Neutrophil (primary cell): ENCODE measurements around the gene PIP5K1B.

ENCODE experiments used
- H3K27ac ChIP-seq: fragments of 200-600 bp; sonication (generic); 2 replicates; pipeline ENCODE4 v1.5.1; 2016; ENCODE audit warnings: mild to moderate bottlenecking, moderate library complexity
- H3K27me3 ChIP-seq: fragments of 200-600 bp; sonication (generic); 2 replicates; pipeline ENCODE4 v1.6.0; 2016; ENCODE audit warnings: mild to moderate bottlenecking
- H3K36me3 ChIP-seq: fragments of 200-600 bp; sonication (generic); 2 replicates; pipeline ENCODE4 v1.5.1; 2017
- H3K4me1 ChIP-seq, 2 experiments: fragments of 200-600 bp in 1 of 2; sonication (generic) in 1 of 2; 1 replicate in 1 of 2; 2 replicates in 1 of 2; pipeline versions ENCODE4 v1.5.1 to v1.6.1; 2013 to 2016; ENCODE audit warnings: low read depth in 1 of 2, low read length in 1 of 2, mild to moderate bottlenecking in 1 of 2, moderate library complexity in 1 of 2; ENCODE audit not compliant: control insufficient read depth in 1 of 2, insufficient read depth in 1 of 2
- H3K4me3 ChIP-seq, 2 experiments: fragments of 200-600 bp in 1 of 2; sonication (generic) in 1 of 2; 1 replicate in 1 of 2; 2 replicates in 1 of 2; pipeline ENCODE4 v1.5.1; 2013 to 2016; ENCODE audit warnings: low read depth in 1 of 2, low read length in 1 of 2, mild to moderate bottlenecking in 1 of 2, moderate library complexity in 1 of 2
- H3K9me3 ChIP-seq: fragments of 200-600 bp; sonication (generic); 2 replicates; pipeline ENCODE4 v1.5.1; 2016
- CTCF ChIP-seq: fragments of 200-600 bp; sonication (generic); IDR thresholded peaks from 2 replicates; pipeline ENCODE4 v1.5.1; 2016; ENCODE audit warnings: antibody characterized with exemption

Gene PIP5K1B

GRCh38 chr9:68703672-68704071, 1.4 kb upstream of the PIP5K1B start:
- Histone ChIP-seq H3K9me3 (no peaks in the 10 kb centered on the region), H3K27me3 (no peaks in the 10 kb centered on the region), H3K4me1 (peaks cover 22 to 26% of the 10 kb centered on the region in 2 experiments), H3K27ac (no peak overlapping the region), H3K4me3 (no peak overlapping the region), H3K36me3 (no peaks in the 10 kb centered on the region)
- TF ChIP-seq CTCF: no peak

- no peak for TF ChIP-seq CTCF
- no peaks in the 10 kb centered on the region for H3K27me3 ChIP-seq
- peak overlapping the region; percentile 88 for H3K4me3 ChIP-seq
- H3K36me3 ChIP-seq: no peaks in the 10 kb centered on the region
- no peaks in the 10 kb centered on the region for H3K9me3 ChIP-seq
- H3K27ac ChIP-seq: peak overlapping the region; percentile 91
- peaks cover 22 to 26% of the 10 kb centered on the region in 2 experiments for H3K4me1 ChIP-seq
Measured at GRCh38 chr9:68704498-68704813, 584 bp upstream of the PIP5K1B start.

- no peaks in the 10 kb centered on the region for H3K27me3 ChIP-seq
- no peaks in the 10 kb centered on the region for H3K9me3 ChIP-seq
- peak overlapping the region; percentile 91 for H3K27ac ChIP-seq
- peak overlapping the region; percentile 88 for H3K4me3 ChIP-seq
- no peaks in the 10 kb centered on the region for H3K36me3 ChIP-seq
- H3K4me1 ChIP-seq: peaks cover 22 to 26% of the 10 kb centered on the region in 2 experiments
- TF ChIP-seq CTCF: no peak
Measured at GRCh38 chr9:68705531-68706362, 707 bp downstream of the PIP5K1B start.

- Histone ChIP-seq H3K36me3 (no peaks in the 10 kb centered on the region), H3K4me1 (peaks cover 22 to 26% of the 10 kb centered on the region in 2 experiments), H3K4me3 (peak overlapping the region; percentile 88), H3K9me3 (no peaks in the 10 kb centered on the region), H3K27ac (peak overlapping the region; percentile 91), H3K27me3 (no peaks in the 10 kb centered on the region)
- no peak for TF ChIP-seq CTCF
Measured at GRCh38 chr9:68706363-68707201, 1.5 kb downstream of the PIP5K1B start.

- Histone ChIP-seq H3K36me3 (no peaks in the 10 kb centered on the region), H3K27me3 (no peaks in the 10 kb centered on the region), H3K4me3 (no peak overlapping the region), H3K27ac (no peak overlapping the region), H3K9me3 (no peaks in the 10 kb centered on the region), H3K4me1 (peaks cover 22 to 26% of the 10 kb centered on the region in 2 experiments)
- TF ChIP-seq CTCF: no peak
Measured at GRCh38 chr9:68707801-68708488, 2.9 kb downstream of the PIP5K1B start.
